GM19324 (cell line): ENCODE measurements around the gene AMOTL1.

ENCODE experiments used
- ATAC-seq: cut with Tn5 transposase; IDR thresholded peaks from one replicate; pipeline ENCODE4 v1.9.1; 2021; ENCODE audit warnings: mild to moderate bottlenecking, moderate library complexity; ENCODE audit not compliant: unreplicated experiment, low FRiP score

AMOTL1 gene, protein sequence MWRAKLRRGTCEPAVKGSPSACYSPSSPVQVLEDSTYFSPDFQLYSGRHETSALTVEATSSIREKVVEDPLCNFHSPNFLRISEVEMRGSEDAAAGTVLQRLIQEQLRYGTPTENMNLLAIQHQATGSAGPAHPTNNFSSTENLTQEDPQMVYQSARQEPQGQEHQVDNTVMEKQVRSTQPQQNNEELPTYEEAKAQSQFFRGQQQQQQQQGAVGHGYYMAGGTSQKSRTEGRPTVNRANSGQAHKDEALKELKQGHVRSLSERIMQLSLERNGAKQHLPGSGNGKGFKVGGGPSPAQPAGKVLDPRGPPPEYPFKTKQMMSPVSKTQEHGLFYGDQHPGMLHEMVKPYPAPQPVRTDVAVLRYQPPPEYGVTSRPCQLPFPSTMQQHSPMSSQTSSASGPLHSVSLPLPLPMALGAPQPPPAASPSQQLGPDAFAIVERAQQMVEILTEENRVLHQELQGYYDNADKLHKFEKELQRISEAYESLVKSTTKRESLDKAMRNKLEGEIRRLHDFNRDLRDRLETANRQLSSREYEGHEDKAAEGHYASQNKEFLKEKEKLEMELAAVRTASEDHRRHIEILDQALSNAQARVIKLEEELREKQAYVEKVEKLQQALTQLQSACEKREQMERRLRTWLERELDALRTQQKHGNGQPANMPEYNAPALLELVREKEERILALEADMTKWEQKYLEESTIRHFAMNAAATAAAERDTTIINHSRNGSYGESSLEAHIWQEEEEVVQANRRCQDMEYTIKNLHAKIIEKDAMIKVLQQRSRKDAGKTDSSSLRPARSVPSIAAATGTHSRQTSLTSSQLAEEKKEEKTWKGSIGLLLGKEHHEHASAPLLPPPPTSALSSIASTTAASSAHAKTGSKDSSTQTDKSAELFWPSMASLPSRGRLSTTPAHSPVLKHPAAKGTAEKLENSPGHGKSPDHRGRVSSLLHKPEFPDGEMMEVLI

DNA sequence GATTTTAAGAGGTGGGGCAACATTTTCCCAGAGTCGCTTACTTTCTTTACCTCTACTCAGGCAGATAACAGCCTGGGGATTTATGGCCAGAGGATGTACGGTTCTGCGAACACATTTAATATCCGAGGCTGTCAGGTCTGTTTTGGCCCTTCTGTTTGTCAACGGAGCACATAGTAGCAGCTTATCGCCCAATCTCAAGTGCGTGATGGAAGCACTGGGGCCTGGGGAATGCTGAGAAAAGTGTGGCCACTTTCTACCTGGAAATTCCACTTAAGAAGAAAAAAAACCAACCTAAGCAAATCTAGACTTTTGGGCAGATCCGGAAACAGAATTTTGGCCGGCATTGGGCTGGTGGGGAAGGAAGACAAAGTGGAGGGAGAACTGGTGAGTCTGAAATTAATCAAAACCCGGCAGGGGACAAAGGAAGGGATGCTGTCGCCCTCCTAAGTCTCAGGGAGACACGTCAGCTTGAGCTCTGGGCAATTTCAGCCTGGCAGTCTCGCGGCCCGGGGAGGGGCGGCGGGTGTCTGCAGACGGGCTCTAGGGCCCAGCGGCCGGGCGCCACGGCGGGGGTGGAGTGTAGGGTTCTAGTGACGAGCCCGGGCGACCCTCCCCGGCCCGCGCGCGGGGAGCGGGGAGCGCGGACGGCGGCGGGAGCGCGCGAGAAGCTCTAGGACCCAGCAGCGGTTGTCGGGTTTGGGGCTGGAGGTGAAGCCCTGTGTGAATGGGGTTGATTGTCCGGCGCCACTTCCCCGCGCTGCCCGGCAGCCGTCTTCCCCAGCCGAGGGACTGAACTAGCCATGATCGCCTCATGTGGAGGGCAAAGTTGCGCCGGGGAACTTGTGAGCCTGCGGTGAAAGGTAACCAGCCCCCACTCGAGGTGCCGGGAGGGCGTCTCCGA, at the start of gene AMOTL1:
TSS of gene AMOTL1 (plus strand) at position 656 of the 901 bp plus-strand sequence. CDS start at position 812, 156 bp downstream.
- peak; percentile 92 for ATAC-seq

DNA sequence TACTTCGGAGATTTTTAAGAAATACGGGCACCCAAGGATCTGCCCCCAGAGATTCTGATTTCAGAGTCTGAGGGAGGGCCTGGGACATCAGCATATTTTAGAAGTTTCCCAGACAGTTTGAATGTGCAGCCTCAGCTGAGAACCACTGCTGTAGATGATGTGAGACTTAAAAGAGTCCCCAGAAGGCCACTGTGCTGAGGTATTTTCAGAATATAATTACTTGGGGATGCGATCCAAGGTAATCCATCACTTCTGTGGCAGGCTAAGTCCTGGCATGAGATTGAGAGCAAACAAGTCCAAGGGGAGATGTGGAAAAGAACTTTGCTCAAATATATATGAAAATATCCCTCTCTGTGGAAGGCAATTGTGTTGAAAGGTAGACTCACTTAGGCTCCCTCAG, 48.3 kb upstream of the AMOTL1 start:
- ATAC-seq = no peak

DNA sequence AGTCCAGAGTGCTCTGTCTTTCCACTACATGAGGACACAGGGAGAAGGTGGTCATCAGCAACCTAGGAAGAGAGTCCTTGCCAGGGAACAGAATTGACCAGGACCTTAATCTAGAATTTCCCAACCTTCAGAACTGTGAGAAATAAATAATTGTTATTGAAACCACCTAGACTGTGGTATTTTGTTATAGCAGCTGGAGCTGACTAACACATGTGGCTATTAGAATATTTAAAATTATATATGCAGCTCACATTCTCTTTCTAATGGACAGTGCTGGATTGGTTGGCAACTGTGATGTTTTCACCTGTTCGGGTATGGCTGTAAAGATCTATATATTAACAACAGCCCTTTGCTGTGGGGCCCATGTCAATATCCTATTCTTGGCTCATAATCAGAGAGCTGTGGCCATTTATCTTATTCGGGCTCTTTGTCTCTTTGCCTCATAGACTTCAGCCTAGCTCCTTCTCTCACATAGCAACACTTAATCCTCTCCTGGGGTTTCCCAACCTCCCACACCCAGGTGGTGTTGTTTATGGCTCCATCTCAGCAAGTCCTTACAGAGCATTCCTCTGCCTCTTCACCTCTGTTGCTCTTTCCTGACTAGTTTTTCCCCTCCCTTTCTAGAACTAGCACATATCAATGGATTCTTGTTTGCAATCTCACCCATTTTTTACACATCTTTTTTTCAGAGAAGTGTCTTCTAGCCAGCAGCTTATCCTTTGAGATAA, 46.4 kb upstream of the AMOTL1 start:
- no peak for ATAC-seq

DNA sequence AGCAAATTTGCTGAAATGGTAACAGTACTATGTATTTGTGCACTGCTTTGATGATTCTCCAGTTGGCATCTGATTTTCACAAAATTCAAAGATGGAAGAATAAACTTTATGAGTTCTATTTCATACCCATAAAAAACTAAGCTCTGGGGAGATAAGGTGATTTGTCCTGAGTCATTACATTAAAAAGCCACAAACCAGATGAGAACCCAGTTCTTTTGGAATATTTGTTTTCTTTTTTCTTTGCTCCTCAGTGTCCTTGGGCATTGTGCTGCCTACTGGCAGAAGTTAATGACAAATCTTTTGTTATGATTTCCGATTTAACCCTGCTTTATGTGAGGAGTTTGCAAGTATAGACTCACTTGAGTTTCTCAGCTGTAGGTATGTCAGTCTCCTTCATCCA, 45.4 kb upstream of the AMOTL1 start:
- no peak for ATAC-seq

DNA sequence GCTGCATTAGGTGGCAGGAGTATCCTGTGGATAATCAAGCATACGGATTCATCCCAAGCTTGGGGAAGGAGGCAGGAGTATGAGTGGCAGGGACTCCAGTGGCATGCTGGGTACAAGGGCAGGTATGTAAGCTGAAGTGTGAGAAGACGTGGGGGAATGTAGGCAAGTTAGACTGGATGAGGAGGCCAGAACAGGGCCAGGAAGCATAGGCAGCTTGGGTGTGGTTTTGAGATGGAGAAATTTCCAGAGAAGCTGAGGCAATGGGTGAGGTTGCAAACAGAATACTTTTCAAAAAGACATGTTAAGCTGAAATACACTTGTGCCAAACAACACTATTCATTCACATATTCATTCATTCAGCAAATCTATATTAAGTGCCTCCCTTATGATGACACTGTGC, 43.1 kb upstream of the AMOTL1 start:
- ATAC-seq = no peak

DNA sequence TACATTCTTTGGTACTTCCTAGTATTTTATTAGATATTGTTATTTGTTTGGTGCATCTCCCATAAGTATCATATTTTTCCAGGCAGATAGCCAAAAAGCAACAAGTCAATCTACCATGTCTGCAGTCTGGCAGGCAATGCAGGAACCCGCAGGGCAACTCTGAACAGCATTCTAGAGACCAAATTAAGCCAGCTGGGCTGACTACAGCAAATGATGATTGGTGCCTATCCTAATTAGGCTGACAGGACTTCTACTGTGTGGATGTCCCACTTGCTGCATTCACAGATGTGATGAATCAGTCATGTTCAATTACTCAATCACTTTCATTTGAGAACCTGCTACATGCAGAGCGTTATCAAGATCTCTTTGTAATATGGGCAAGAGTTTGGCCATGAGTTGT, 40.3 kb upstream of the AMOTL1 start:
- ATAC-seq = no peak

DNA sequence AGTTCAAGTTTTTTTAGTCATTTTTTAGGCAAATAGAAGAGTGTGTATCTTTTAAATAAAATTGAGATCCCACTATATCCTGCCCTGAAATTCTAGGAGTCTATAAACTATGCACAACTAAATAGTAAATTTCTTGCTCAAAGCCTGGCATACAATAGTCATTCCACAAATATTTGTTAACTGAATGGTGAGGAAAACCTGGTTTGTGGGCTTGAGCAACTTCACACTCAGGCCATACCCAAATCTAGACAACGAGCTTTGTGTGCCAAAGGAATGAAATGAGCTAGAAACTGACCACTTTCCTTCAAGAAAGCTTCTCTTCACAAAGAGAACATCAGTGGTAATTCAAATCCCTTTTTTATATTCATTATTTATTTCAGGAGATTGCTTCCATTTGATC, 39.6 kb upstream of the AMOTL1 start:
- no peak for ATAC-seq

DNA sequence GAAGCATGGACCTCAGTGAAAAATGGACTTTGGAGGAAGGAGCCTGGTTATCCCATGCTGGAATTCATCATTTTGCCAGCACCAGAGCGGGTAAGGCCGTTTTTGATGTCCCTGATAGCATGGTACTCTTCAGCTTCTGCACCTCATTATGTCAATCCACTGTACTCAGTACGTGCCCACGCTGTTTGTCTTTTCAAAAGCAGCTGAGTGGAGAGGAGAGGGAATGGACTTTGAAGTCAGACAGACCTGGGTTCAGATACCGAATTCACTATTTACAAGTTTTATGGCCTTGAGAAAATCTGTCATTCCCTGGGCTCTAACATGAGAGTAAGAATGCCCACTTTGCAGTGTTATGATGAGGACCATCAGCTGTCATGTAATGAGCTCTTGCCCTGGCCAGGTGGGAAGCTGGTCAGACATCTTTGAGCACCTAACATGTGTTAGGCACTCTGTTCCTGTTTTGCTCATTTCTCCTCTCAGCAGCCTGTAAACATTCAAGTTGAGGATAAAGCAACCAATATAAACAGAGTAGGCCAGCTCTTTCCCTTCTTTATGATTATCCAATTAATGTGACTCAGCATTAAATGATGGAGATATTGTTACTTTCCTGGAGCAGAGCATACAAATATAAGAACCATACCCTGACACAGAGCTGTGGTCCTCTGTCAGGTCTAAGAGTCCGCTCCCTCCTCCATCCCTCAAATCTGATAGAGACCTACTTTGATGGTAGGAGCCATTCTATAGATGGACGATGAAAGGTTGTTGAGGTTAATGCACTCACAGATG, 39.0 kb upstream of the AMOTL1 start:
- no peak for ATAC-seq

DNA sequence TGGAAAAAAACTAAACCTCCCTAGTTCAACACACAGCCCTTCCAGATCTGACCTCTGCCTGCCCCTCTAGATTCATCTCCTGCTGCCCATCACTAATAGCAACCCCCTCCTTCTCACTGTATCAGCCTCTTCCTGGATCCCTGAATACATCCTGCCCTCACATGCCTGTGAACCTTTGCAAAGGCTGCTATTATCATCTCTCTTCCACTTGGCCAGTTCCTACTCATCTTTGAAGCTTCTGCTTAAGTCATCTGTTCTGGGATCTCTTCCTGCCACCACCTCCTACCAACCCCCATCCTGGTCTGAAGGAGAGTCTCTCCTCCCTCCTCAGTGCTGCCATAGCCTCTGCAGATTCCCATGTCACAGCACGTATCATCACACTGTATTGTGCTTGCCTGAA, 38.0 kb upstream of the AMOTL1 start:
- no peak for ATAC-seq

DNA sequence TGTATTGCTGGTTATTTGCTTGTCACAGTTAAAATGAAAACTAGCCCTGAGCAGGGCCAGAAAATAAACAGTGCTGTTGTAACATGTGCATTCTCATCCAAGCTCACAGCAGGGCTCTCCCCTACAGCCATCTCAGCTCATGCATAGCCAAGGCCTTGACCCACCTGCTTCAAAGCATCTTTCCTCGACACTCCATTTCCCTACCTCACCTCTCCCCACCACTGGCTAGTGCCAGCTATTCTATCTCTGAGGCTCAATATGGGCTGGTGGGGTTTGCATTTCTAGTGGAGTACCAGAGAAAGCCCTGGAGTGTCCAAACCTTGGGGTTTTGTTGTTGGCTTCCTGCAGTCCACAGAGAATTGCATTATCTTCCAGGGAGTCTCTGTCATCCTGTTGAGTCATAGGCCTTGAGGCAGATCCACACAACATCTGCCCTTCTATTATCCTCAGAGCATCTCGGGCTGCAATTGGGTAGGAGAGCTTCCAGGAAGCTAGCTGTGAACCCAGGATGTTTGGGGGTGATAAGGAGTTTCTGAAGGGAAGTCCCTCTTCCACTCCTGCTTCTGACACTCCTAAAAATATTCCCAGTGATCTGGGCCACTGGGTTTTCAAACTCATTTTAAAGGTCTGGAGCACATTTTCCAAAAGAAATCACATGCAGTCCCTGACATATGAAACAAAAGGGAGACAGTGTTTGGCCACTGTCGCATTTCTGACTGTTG, 36.1 kb upstream of the AMOTL1 start:
- no peak for ATAC-seq

DNA sequence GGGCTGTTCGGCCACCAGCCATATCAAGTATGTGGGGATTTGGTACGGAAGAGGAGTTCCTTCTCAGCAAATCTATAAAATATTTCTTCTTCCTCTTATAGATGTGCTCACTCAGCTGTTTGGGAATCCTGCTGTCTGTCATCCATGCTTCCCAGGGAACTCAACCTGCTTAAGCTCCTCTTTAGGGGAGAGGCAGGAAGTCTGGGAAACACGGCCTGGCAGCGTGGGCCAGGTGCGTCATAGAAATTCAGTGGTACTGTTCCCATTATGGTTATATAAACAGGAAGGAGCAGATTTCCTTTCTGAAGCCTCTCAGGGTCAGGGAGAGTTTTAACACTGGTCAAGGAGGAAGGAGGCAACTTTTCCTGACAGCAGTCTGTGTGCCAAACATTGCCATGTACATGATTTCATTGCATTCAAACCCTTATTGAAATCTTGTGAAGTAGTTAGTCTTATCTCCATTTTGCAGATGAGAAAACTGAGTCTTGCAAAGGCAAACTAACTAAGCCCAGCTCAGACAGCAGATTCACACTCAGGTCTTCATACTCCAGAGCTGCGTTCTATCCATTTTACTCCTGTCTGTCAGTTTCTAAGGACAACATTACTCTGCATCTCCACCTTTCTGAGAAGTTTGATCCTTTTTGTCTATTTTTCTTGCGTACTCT, 35.4 kb upstream of the AMOTL1 start:
- no peak for ATAC-seq

DNA sequence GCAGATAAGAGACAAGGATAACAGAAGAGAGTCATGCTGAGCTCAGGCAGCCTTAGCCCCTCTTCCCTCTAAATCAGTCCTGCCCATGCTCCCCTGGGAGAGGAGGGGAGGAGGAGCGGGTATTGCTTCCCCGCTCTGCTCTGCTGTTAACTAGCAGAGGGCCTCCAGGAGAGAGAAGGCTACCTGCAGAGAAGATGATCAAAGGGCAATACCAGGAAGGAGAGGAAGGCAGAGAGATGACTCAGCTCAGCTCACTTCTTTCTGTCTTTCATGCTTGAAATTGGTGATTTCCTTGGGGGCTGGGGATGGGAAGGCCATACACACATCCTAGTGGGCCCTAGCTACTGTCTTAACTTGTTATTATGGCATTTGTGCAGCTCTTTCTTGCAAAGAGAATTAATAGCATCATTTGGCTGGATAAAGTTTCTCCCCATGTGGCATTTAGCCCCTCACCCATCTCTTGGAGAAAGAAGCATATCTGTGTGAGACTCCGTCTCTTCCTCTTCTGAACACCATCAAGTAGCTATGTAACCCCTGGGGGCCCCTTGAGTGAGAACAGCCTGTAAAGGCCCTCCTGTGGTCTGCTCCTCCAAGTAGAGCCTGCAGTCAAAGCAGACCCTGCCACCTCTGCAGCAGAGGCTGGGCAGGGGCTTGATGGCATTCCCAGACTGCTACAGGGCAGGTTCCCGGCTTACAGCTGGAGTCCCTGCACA, 33.4 kb upstream of the AMOTL1 start:
- ATAC-seq = no peak

DNA sequence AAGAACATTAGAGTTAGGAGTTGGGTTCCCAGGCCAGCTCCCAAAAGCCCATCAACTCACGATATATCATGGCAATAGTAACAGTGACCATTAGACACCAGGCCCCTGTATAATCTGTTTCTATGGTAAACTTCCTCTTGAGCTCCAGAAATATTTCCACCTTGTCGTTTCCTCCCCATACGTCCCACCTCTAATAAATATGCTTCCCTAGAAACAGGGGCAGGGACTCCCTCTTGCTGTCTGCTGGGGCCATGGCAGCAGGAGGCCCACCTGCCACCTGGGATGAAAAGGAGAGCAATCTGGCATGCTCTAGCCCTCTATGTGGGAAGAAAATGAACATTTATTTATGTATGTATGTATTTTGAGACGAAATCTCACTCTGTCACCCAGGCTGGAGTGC, 32.2 kb upstream of the AMOTL1 start:
- ATAC-seq = no peak

DNA sequence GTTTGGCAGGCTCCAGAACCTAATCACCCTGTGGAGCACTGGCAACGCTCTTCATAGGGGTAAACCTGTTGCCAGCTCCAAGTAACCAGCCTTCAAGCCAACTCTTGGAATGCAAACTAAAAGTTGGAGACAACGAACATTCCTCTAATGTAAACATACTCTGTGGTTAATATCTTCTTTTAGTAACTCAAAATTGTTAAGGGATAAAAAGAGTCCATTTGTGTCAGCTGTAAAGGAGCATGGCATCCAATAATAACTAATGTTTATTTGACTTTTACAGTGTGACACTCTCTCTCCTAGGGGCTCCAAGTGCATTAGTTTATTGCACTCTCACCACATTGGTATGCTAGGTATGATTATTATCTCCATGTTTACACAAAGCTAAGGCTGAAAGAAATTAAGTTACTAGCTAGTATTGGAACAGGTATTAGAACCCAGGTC, 31.0 kb upstream of the AMOTL1 start:
- no peak for ATAC-seq

DNA sequence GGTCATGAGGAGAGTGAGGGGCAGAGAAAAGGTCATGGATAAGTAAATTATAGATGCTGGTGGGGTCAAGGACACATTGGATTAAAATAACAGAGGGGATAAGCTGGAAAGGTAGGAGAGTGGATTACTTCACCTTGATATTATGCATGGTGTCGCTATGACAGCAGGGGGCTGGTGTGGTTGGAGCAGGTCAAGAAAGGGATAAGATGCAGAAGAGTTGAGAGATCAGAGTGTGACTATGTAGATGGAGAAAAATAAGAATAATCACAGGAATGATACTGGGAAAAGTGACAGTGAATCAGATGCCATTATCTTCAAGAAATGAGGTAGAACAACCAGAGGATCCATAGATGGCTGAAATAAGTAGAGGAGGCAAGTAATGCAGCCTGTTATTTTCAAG, 29.4 kb upstream of the AMOTL1 start:
- no peak for ATAC-seq

DNA sequence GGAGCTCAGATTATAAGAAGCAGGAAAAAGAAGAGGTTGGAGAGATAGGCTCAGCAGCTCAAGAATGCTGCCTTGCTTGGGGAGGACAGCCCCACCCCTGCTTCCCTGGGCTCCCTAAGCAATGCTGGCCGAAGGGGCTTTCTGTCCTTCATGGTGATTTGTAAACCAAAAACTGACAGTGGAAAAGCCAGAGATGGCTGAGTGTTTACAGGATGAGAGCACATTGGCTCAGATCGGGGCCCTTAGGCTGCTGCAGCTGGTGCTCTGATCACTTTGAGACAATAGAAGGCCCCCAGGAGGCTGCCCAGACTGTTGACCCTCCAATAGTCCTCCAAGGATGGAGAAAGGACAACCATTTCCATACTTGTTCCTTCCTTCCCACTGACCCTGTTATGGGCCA, 28.8 kb upstream of the AMOTL1 start:
- no peak for ATAC-seq
